ENCODE measurements around the gene CYFIP2.

GRCh38 chr5:157265714-157266285 lies at the start of gene CYFIP2:
- TF ChIP-seq CTCF (IDR thresholded peaks at IDR 0.05) (no peak), POLR2A (IDR thresholded peaks at IDR 0.05) (peak in 1 of 4 donors; percentile 53)

All from esophagus squamous epithelium (tissue), 4 donors.